Limb (tissue), 2 donors: Measurements from ENCODE around the gene APEX1.
A peak's percentile ranks its signal among the peaks of the same experiment; 100 is the strongest.
"Not testable (repeated sequence)": the region's sequence is repeated elsewhere in the genome, so short reads cannot be mapped to it uniquely, and the experiment has no call there.

Experiments used
- DNase-seq, 2 donors: peaks; one replicate each; pipeline ENCODE4 v3.0.0-alpha.2; 2016; ENCODE audit errors: extremely low spot score in 2 of 2

The APEX1 gene

DNA sequence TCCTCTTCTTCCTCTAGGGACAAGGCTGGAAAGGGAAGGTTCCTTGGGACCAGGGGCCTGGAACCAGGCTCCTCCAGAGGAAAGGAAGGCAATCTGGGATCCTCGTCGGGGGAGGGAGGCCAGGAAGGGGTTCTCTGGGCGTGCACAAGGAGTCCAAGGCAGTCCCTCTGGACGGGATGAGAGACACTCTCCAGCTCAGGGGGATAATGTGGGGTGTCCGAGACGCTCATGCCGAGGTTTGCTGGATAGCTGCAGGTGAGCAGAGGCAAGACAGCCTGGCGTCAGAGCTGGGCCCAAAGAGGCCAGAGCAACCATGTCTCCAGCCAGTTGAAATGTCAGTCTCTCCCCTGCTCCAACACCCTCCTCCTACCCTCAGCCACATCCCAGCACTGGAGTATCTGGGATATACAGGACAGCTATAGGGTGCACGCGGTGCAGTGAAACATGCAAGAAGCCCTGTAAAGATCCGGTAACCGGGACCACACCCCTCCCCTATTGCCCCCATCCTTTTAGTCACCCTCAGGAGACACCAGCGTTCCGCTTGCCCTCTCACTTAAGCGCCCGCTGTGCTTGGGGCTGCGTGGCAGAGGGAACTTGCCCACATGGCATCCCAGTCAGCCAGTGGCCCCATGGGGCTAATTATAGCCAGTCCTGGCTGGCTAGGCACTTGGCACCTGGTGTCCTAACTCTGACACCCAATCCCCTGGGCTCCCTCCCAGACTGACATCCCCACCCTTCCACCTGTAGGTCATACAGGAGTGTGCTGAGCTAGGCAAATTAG is 19.3 kb upstream of the APEX1 start, which contains the start of gene KLHL33:
TSS of gene KLHL33 (minus strand) at position 585 of the 781 bp plus-strand sequence. CDS start at position 230, 355 bp downstream.
- DNase-seq, result no peak

DNA sequence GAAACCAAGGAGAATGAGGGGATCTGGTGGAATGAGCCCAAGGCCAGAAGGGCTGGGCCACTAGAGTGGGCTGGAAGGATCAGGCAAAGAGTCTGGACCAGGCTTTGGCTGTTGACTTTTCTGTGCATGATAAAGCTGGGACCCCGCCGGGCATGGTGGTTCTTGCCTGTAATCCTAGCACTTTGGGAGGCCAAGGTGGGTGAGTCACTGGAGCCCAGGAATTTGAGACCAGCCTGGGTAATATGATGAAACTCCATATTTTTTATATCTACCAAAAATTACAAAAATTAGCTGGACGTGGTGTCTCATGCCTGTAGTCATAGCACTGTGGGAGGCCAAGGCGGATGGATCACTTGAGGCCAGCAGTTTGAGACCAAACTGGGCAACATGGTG is 18.7 kb upstream of the APEX1 start:
- DNase-seq, result no peak

DNA sequence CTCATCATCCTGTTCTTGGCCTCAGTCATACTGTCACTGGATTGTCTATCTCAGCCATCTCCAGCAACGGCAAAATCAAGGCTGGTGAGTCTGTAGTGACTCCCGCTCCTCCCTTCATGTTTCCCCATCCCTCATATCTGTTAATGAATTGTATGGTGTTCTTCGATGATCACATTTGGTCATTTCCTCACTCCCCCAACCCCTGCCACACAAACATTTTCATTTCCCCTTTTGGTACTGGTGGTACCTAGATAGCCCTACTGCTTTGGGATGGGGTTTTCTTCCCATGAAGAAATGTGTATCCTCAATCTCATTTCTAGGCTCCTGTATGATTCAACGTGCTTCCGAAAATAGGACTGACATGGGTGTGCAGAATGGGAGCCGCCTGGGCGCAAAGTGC is 16.4 kb upstream of the APEX1 start:
- no peak for DNase-seq

DNA sequence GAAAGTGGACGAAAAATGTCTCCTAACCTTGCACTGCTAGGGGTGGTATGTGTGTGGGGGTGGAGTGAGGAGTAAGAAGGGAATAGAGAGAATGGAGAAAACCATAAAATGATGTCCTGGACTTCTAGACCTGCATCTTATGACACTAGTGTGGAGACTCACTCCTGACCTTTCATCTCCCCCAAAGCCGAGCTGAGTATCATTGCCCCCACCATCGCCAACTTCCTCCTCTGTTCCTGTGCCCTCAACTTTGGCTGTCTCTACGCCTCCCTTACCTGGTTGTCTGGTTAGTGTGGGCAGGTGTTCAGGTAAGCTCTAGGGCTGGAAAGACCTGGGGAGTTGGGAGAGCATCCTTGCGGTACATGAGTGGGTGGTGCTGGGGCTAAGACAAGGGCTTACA is 14.6 kb upstream of the APEX1 start:
- no peak for DNase-seq

DNA sequence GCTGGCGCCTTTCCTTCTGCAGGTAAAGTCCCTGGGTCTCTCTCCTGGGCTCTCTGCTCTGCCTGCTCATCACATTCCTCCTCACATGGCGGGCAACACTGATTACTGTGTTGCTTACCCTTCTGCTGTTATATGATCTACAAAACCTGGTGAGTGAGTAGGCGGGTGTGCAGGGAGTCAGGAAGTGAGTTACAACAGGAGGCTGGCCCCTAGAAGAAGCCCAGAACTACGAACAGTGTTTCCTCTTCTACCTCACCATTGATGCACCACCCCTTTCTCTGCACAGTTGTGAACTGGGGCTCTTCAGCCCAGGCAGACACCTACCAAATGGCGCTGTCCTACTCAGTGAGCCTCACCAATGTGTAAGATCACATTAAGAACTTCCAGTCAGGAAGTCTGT is 14.1 kb upstream of the APEX1 start:
- no peak for DNase-seq

DNA sequence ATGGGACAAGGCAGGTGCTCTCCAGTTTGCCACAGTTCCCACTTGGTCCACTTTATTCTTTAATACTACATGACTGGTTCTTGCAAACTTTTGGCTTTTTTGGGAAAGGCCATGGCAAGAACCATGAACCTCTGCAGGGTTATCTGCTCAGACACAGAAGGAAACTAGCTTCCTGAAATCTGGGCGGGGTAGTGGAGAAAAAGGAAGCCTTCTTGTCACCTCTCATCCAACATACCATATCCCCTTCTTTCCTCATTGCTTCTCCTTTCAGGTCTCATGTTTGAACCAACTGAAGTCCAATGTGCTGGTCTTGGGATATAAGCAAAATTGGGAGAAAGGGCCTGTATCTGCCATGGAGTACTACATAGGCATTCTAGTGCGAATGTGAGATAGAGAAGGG is 13.6 kb upstream of the APEX1 start:
- no peak for DNase-seq

DNA sequence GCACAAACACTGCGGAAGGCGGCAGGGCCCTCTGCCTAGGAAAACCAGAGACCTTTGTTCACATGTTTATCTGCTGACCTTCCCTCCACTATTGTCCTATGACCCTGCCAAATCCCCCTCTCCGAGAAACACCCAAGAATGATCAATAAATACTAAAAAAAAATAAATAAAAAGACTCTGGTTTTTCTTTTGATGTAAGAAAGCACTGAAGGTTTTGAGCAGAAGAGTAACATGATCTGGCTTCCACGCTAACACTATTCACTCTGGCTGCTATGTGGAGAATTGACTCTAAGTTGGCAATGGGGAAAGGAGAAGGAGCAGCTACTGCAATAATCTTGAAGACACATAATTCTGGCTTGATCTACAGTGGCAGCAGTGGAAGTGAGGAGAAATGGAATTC is 11.4 kb upstream of the APEX1 start:
- not testable (repeated sequence) for DNase-seq

DNA sequence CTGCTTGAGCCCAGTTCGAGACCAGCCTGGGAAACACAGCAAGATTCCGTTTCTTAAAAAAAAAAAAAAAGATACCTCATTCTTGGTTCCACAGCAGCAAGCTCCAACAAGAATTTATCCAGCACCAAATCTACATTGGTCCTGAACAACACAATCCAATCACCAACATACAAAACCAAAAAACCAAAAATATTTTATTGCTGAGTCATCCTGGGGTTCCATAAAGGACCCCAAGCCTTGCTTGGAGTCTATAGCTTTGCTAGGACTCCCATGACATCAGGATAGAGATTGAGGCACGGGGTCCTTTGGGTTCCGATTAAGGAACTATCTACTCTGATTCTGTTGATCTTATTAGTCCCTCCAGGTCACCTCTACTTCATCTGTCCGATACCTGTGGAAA is 8.1 kb upstream of the APEX1 start:
- no peak for DNase-seq

DNA sequence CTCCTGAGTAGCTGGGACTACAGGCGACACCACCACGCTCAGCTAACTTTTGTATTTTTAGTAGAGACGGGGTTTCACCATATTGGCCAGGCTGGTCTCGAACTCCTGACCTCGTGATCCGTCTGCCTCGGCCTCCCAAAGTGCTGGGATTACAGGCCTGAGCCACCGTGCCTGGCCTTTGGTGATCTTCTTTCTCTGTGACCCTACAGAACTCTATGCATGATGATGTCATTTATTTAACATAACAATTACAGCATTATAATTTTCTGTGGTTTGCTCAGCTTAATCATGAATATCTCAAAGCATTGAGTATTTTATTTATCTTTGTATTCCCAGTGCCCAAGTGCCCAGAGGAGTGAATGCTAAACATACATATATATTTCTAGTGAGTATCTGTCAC is 2.2 kb upstream of the APEX1 start:
- not testable (repeated sequence) for DNase-seq

DNA sequence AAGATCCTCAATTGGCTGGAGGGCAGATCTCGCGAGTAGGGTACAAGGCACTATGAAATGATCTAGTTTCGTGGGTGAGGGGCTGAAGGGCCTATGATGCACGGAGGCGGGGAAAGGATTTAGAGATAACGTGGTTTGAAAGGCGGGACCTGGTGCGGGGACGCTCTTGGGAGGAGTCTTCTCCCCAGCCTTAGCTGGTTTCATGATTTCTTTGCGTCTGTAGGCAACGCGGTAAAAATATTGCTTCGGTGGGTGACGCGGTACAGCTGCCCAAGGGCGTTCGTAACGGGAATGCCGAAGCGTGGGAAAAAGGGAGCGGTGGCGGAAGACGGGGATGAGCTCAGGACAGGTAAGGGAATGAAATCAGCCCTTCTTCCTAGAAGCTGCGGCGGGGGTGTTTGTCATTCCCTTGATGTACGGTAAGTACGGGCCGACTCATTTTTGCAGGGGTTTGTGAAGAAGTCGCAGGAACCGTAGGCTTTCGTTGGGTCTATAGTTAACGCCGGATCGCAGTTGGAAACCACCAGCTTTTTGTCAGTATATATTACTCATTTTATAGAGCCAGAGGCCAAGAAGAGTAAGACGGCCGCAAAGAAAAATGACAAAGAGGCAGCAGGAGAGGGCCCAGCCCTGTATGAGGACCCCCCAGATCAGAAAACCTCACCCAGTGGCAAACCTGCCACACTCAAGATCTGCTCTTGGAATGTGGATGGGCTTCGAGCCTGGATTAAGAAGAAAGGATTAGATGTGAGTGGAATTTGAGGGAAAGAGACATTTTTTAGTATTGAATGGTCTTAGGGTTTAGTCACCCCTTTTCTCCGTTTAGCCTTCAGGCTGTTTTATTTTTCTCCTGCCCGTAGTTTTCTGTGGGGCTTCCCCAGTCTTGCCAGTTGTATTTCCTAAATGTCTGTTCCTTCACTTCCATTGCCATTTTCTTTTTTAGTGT is 602 bp downstream of the APEX1 start:
- no peak for DNase-seq

DNA sequence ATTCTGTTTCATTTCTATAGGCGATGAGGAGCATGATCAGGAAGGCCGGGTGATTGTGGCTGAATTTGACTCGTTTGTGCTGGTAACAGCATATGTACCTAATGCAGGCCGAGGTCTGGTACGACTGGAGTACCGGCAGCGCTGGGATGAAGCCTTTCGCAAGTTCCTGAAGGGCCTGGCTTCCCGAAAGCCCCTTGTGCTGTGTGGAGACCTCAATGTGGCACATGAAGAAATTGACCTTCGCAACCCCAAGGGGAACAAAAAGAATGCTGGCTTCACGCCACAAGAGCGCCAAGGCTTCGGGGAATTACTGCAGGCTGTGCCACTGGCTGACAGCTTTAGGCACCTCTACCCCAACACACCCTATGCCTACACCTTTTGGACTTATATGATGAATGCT is 1.9 kb downstream of the APEX1 start:
- no peak for DNase-seq

DNA sequence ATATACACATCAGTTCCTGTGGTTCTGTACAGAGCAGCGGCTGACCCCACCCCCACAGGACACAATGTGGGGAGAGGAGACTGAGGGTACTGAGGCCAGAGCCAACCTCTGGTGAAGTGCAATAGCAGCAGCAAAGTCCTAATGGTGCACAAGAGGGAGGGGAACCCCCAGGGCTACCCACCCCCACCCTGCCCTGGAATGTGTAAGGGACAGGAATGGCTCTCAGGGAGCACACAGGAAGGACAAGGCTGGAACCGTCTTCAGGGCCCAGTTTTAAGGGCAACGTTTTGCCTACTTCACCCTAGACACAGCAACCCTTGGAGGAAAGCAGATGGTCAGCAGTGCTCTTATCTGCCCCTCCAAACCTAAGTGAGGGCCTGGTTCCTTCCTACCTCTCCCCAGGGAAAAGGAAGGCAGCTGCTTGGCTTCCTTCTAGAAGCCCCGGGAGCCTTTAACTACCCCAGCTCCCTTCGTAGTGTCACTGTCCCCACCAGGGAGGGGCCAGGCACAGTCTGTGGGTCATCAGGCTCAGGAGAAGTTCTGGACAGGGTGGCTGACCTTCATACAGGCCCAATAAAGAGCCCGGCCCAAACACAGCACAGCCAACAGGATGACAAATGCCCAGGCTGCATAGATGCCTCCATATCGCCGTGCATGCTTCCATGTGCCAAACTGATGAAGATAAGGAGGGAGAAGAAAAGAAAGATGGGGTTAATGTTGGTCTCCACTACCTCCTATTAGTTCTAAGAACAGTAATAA is 3.2 kb downstream of the APEX1 start:
- DNase-seq, result no peak

DNA sequence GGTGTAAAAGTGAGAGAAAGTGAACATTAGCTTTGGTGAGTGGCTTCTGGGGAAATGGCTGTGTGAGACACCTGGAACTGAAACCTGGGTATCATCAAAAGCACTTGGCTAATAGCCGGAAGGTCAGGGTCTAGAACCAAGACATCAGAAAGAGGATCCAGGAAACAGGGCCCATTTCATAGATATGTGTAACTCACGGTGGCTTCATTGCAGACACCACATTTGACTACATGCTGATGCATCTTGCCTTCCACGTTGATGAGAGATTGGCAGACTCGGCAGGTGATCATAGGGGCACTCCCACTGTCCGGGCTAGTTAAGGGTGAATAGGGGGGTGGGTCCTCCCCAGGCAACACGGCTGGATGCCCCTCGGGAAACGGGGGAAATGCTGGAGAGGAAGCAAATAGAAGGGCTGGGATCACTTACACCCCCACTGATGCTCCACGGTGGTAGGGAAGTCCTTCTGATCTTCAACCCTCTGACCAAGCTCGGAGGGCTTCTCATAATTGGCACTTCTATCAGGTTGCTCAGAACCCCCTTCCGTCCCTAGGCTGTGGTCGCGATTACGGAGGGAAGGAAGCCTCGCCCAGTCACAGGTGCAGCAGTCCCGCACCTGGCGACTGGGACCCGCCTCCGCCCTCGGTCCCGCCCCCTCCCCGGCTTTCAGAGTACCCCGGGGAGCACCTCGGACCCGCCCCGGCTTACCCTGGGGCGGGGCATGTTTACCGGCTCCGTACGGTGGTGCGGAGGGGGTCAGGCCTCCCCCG is 5.6 kb downstream of the APEX1 start:
- DNase-seq, result no peak

DNA sequence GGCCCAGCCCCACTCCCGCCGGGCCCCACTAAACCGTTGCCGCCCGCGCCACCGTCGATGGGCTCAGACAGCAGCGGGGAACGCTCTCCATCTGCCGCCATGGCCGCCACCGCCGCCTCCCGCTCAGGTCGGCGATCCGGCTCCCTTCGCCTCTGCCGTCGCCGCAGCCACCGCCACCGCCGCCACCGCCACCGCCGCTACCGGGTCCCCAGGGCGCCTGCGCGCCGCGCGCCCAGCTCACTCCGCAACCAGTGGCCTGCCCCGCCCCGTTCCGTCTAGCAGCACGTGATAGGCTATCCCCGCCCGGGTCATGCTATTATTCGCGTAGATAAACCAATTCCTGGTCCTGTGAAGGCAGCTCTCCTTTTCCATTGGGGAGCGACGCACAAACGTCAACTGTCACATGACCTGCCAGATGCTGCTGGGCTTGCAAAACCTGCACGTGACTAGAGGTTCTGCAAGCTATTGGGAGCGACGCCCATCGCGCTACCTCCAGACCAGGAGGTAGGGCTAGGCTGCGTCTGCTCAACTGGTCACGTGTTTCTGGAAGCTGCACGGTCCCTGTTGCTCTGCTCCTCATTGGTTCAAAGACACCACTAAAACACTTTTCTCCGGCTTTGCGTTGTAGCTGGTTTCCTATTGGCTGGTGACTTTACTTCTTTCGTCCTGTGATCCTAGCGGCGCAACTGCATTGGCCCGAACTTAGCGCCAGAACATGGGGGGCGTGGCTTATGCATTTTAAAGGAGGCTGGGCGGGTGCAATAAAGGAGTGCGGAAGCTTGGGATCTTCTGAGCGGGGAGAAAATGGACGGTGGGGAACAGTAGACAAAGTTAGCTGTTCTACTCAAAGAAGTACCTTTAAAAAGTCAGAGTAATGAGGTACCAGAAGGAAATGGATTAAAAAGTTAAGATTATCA is 6.5 kb downstream of the APEX1 start, which contains the start of gene PIP4P1:
TSS of gene PIP4P1 (minus strand) at position 210 of the 917 bp plus-strand sequence. CDS start at position 101, 109 bp downstream.
- peak; percentile 97 to 99 for DNase-seq

DNA sequence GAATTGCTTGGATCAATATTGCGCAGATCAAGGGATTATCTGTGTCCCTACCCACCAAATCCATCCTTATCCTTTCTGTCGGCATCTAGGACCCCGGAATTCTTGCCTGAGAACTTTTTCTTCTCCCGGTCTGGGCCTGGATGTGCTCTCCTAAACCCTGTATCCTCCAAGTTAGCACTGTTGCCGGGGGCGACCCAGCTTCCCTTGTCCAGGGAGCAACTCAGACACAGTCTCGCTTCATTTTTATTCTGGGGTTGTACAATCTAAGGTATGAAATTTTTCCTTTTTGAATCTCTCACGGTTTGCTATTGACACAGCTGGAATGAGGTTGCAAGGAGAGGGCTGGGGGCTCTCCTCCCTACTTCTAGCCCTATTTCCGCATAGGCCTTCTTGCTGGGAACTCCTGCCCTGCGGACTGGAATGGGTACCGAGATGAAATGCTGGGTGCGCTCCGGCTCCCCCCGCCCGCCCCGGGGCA is 13.8 kb downstream of the APEX1 start:
- no peak for DNase-seq

DNA sequence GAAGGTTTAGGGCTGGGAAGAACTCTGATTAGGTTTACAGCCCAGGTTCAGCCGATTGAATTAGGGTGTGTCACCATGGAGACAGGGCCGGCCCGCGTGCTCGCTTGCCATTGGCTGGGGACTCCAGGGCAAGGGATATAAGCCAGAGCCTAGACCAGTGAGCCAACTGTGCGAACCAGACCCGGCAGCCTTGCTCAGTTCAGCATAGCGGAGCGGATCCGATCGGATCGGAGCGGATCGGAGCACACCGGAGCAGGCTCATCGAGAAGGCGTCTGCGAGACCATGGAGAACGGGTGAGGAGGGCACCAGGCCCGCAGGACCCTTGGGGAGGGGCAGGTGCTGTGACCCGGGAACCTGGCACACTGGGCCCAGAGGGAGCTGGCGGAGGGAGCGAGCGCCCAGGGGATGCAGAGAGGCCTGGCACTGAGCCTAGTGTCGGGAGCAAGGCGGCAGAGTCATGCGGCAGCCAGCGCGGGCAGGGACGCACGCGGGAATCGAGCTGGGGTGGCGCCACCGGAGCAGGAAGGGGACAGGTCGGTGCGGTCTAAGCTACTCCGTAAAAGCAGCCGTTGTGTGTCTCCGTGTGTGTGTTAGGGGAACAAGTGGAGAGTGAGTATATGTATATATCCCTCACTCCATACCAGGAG is 14.3 kb downstream of the APEX1 start, which contains the start of gene PNP:
TSS of gene PNP (plus strand) at position 165 of the 648 bp plus-strand sequence. CDS start at position 284, 119 bp downstream.
- peak; percentile 58 to 84 for DNase-seq

DNA sequence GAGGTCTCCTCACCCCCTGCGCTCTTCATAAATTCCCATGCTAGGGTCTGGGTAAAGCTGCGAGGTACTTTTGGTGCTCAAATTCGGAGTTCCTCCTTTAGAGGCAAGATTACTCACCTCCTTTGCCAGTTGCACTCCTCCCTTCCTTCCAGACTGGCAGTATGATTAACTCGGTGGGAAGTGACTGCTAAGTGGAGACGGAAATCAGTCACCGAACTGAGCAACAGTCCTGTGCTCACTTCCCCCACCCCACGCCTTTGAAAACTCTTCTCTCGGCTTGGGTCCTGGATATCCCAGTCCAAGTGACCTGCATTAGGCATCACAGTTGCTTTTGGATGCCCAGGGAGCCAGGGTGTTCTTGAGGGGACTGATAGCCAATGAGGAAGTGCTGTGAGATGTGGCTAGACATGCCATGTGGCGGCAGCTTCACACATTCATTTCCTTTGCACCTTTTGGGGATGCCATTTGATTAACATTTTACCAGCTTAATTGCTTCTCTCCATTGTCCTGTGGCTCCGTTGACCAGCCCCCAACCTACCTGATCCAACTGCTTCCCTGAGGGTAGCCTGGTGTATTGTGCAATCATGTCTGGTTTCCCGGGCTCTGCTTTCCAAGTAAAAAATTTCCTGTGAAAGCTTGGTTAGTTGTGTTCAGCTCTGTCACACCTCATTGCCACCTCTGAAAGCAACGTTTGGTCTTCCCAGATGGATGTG is 15.0 kb downstream of the APEX1 start:
- DNase-seq, result no peak

DNA sequence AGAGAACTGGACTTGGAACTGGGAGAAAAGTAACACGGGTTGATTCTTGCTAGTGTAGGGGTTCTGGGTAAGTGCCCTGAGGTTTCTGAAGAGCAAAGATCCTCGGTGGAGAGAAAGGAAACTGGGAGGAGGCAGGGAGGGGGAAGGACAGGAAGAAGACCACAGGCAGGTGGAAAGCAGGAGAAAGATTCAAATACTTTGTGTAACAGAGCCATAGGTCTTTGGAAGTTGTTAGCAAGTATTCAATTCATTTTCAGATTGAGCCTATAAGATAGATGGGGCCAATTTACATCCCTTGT is 15.5 kb downstream of the APEX1 start:
- DNase-seq, result no peak
